Measurements from ENCODE around the gene DNM1. TPM values are rescaled to one million over a fixed set of nuclear protein-coding genes. Genes with fewer than 3 reads are reported as not detected.

Gene DNM1
- total and polyA plus RNA-seq, 10 of the 15 experiments (the other 5 are each of a cell fraction or from before 2014, with no cell fraction given) = 0.06 to 0.67 (median 0.19) TPM; not detected in 3

DNA sequence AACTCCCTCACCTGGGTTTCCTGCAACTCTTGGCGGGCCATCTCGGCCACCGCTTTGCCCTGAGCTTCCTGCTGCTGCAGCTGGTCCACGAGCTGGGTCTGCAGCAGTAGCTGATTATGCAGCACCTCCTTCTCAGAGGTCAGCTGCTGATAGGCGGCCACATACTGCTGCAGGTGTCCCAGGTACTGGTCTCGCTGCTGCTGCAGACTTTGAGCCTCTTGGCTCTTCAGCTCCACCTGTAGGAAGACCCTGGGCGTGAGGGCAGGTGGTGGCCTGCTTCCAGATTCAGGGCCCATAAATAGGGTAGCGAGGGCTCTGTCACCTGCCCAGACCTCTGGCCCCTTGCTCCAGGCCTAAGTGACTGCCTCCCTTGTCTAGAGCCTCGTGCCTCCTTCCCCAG is 56.0 kb downstream of the DNM1 start:
- DNase-seq (ENCODE audit: low read depth, low spot score) (no peak), FAIRE-seq (no peak), ATAC-seq (no peak)
- Histone ChIP-seq H3K79me2 (ENCODE audit: control insufficient read depth, insufficient read depth, low read length) (no peaks in the 10 kb centered on the region), H3K36me3 (ENCODE audit: control insufficient read depth in 2 of 2, insufficient read depth in 2 of 2, low read length in 1 of 2) (peaks cover 7 to 9% of the 10 kb centered on the region in 2 experiments), H3K4me3 (no peak overlapping the region), H3K27me3 (replicated peaks in 1 of 2; ENCODE audit: control insufficient read depth in 2 of 2, insufficient read depth in 2 of 2, low read length in 1 of 2) (no peaks in the 10 kb centered on the region), H3K4me1 (ENCODE audit: control insufficient read depth, insufficient read depth, low read length) (no peaks in the 10 kb centered on the region), H2AFZ (ENCODE audit: control insufficient read depth, low read depth, low read length) (no peak overlapping the region), H3K27ac (ENCODE audit: control insufficient read depth, insufficient read depth) (no peak overlapping the region), H3K9me3 (replicated peaks; ENCODE audit: control insufficient read depth, insufficient read depth, low read length) (no peaks in the 10 kb centered on the region), H4K20me1 (ENCODE audit: control insufficient read depth, insufficient read depth) (no peaks in the 10 kb centered on the region), H3K9ac (ENCODE audit: control insufficient read depth, insufficient read depth, low read length) (no peak overlapping the region), H3K4me2 (ENCODE audit: control insufficient read depth, insufficient read depth) (no peak overlapping the region)
- WGBS (ENCODE audit: insufficient coverage, insufficient replicate concordance, low lambda C conversion rate, missing lambda C conversion rate) = 96% methylated on average over 9 of the region's 9 CpGs
- intact Hi-C loops (cut with micrococcal nuclease; ENCODE audit: unreplicated experiment) (no loop called here), in situ Hi-C loops (cut with MboI) (no loop called here)
- ChIA-PET CTCF (interaction anchor here (0.7 to 2.5 kb wide), 2 partner anchors 9 to 506 kb away, joined by 4 to 9 read pairs; no protein-coding TSS in a partner anchor), POLR2A (no interaction called here), SMC1A (ENCODE audit: uncharacterized antibody, unreplicated experiment) (no interaction called here), RAD21 (ENCODE audit: unreplicated experiment) (no interaction called here)
- TF ChIP-seq ESRRA (IDR thresholded peaks at IDR 0.05; ENCODE audit: low read length) (no peak), SIN3A (IDR thresholded peaks at IDR 0.05; ENCODE audit: low read depth, low read length) (no peak), YBX1 (IDR thresholded peaks at IDR 0.05) (no peak), GABPA (IDR thresholded peaks at IDR 0.05; ENCODE audit: low read depth) (no peak)
- no TSS peak for BruUV-seq (replicated peaks)

DNA sequence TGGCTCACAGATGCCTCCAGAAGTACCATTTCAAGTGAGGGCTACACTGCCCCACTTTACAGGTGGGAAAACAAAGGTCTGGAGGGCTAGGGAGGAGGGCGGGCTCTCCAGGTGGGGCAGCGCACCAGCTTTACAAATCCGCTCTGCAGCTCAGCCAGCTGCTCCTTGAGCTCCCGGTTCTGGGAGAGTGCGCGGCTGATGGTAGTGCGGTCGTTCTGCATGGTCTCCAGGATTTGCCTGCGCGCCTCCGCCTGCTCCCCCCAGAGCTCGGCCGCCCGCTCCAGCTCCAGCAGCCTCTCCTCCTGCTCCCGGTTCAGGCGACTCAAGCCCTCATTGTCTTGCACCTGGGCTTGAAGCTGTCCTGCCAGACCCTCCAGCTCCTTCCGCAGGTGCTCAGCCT is 57.2 kb downstream of the DNM1 start:
- Histone ChIP-seq H3K9ac (ENCODE audit: control insufficient read depth, insufficient read depth, low read length) (no peak overlapping the region), H3K4me1 (ENCODE audit: control insufficient read depth, insufficient read depth, low read length) (no peaks in the 10 kb centered on the region), H2AFZ (ENCODE audit: control insufficient read depth, low read depth, low read length) (no peak overlapping the region), H3K9me3 (replicated peaks; ENCODE audit: control insufficient read depth, insufficient read depth, low read length) (no peaks in the 10 kb centered on the region), H3K4me3 (no peak overlapping the region), H3K36me3 (ENCODE audit: control insufficient read depth in 2 of 2, insufficient read depth in 2 of 2, low read length in 1 of 2) (peaks cover 7 to 9% of the 10 kb centered on the region in 2 experiments), H4K20me1 (ENCODE audit: control insufficient read depth, insufficient read depth) (no peaks in the 10 kb centered on the region), H3K79me2 (ENCODE audit: control insufficient read depth, insufficient read depth, low read length) (no peaks in the 10 kb centered on the region), H3K27me3 (replicated peaks in 1 of 2; ENCODE audit: control insufficient read depth in 2 of 2, insufficient read depth in 2 of 2, low read length in 1 of 2) (no peaks in the 10 kb centered on the region), H3K27ac (ENCODE audit: control insufficient read depth, insufficient read depth) (no peak overlapping the region), H3K4me2 (ENCODE audit: control insufficient read depth, insufficient read depth) (no peak overlapping the region)
- no TSS peak for BruUV-seq (replicated peaks)
- RAD21 ChIA-PET (ENCODE audit: unreplicated experiment) = no interaction called here
- SMC1A ChIA-PET (ENCODE audit: uncharacterized antibody, unreplicated experiment) = no interaction called here
- CTCF ChIA-PET = interaction anchor here (2.5 kb wide), 1 partner anchor 10 kb away, joined by 9 read pairs; no protein-coding TSS in a partner anchor
- ATAC-seq = no peak
- TF ChIP-seq CBX3 (IDR thresholded peaks at IDR 0.05; ENCODE audit: borderline replicate concordance, low read depth) = no peak
- intact Hi-C loops (cut with micrococcal nuclease; ENCODE audit: unreplicated experiment) = no loop called here
- POLR2A ChIA-PET = no interaction called here
- WGBS (ENCODE audit: insufficient coverage, insufficient replicate concordance, low lambda C conversion rate, missing lambda C conversion rate) = 93% methylated on average over 12 of the region's 17 CpGs
- DNase-seq (ENCODE audit: low read depth, low spot score) = no peak
- no peak for FAIRE-seq
- in situ Hi-C loops (cut with MboI) = no loop called here
